ENCODE results near the gene SUPT4H1.

DNA sequence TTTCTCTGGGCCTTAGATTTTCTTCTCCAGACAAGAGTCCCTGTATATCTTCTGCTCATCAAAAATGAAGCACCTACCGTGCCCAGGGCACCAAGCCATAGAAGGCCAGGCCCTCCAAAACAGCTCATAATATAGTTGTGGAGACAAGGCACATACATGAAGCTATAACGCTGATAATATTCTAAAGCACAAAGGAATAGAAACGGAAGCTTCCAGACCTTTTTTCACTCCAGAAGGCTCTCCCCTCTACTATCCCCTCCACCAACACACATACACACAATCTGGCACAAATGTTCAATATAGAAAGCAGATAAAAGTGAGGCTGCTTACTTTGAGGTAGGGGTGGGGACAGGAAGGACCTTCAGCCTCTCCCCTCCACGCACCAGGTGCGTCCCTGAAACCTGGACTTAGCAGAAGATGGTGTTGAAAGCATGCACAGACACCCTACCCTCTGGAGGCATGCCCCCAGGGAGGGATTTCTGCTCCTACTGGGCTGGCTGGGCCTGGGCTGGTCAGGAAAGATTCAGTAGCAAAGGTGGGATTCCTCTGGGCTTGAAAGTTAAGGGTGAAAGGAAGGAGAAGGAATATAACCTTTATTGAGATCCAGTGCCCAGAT, 14.1 kb upstream of the SUPT4H1 start:
- TF ChIP-seq, protein P1, sequence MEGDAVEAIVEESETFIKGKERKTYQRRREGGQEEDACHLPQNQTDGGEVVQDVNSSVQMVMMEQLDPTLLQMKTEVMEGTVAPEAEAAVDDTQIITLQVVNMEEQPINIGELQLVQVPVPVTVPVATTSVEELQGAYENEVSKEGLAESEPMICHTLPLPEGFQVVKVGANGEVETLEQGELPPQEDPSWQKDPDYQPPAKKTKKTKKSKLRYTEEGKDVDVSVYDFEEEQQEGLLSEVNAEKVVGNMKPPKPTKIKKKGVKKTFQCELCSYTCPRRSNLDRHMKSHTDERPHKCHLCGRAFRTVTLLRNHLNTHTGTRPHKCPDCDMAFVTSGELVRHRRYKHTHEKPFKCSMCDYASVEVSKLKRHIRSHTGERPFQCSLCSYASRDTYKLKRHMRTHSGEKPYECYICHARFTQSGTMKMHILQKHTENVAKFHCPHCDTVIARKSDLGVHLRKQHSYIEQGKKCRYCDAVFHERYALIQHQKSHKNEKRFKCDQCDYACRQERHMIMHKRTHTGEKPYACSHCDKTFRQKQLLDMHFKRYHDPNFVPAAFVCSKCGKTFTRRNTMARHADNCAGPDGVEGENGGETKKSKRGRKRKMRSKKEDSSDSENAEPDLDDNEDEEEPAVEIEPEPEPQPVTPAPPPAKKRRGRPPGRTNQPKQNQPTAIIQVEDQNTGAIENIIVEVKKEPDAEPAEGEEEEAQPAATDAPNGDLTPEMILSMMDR (IDR thresholded peaks at IDR 0.05; ENCODE audit: borderline replicate concordance, extremely low read depth, low read length, poor library complexity, severe bottlenecking): no peak
- TF ChIP-seq EZH2 (IDR thresholded peaks at IDR 0.05; ENCODE audit: borderline replicate concordance, low read depth, low read length, severe bottlenecking): no peak
